Esophagus squamous epithelium (tissue), 5 donors: ENCODE results near the gene RIMKLA. TPM values are rescaled to one million over a fixed set of nuclear protein-coding genes. Genes with fewer than 3 reads are reported as not detected.

Experiments
- DNase-seq: peaks from one replicate; lab custom pipeline; 2025; lab: John Stamatoyannopoulos, UW
- H3K27ac ChIP-seq, 4 donors: fragments of 200-600 bp; sonication (generic); one replicate each; pipeline ENCODE4 v1.5.1; 2016 to 2019; ENCODE audit warnings: mild to moderate bottlenecking in 1 of 4
- H3K27me3 ChIP-seq, 4 donors: fragments of 200-600 bp; sonication (generic); 1 replicate in 3 of 4; 2 replicates in 1 of 4; pipeline versions ENCODE4 v1.5.1 to v1.6.0; 2017 to 2021; ENCODE audit warnings: antibody characterized with exemption in 1 of 4
- H3K36me3 ChIP-seq, 3 donors: fragments of 200-600 bp; sonication (generic); one replicate each; pipeline ENCODE4 v1.5.1; 2016 to 2019
- H3K4me1 ChIP-seq, 3 donors: fragments of 200-600 bp; sonication (generic); one replicate each; pipeline ENCODE4 v1.5.1; 2017 to 2019
- H3K4me3 ChIP-seq, 4 donors: fragments of 200-600 bp; sonication (generic); 1 replicate in 3 of 4; 2 replicates in 1 of 4; pipeline ENCODE4 v1.5.1; 2016 to 2019; ENCODE audit warnings: mild to moderate bottlenecking in 2 of 4, moderate library complexity in 1 of 4
- H3K9me3 ChIP-seq, 3 donors: fragments of 200-600 bp; sonication (generic); one replicate each; pipeline ENCODE4 v1.5.1; 2016 to 2019
- POLR2A ChIP-seq, 4 donors: fragments of 450-650 bp; IDR thresholded peaks; one replicate each; pipeline ENCODE4 v1.6.1; 2017; ENCODE audit warnings: antibody characterized with exemption in 4 of 4, mild to moderate bottlenecking in 4 of 4, moderate library complexity in 3 of 4
- WGBS, 2 donors: methylation state at CpG; one replicate each; pipeline ENCODE4 v1.1.5; 2018; 5-methylcytosine and 5-hydroxymethylcytosine counted together
- intact Hi-C: fragments of 100-400 bp; cut with DNase I; formaldehyde crosslinking; loops from one replicate; pipeline ENCODE4 v1.15.0; 2022
- total RNA-seq, 4 donors: library from RNA; depleted of rRNA; stranded (reverse); fragments of >200 nt; gene quantifications; one replicate each; pipeline ENCODE4 v1.1.0, GENCODE V29; 2016
- TF ChIP-seq, protein P1 (sequence below), 6 experiments: fragments of 450-650 bp in 4 of 6; fragments of 200-600 bp in 2 of 6; sonication (generic) in 2 of 6; IDR thresholded peaks; one replicate each; pipeline ENCODE4 v1.5.1; 2016 to 2019; ENCODE audit warnings: antibody characterized with exemption in 6 of 6, mild to moderate bottlenecking in 4 of 6, moderate library complexity in 4 of 6
- donor health status: DM: yes; HTN: yes; CAD: no.

The RIMKLA gene
- total RNA-seq, 4 donors from 2014 or later, result 0.04 to 0.57 (median 0.06) TPM; not detected in 1

DNA sequence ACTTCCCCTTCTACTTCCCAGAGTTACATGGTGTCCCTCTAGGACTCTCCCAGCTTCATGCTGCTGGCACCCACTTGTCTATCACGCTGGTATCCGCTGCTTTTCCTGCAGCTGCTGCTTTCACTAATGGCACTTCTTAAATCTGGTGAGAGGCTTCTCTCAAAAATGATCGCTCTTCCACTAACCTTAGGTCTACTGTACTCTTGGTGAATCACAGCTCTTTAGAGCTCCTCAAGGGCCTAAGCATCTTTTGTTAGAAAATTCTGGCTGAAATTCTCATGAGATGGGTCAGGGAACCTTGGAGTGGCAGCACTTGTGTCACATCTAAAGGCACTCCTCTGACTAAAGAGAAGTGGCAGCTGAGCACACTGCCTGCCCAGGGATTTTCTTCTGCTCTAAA, 43.1 kb downstream of the RIMKLA start:
- H3K4me1 ChIP-seq, result peaks cover 0 to 21% (median 4%) of the 10 kb centered on the region in 3 donors
- peaks cover 0 to 5% (median 0%) of the 10 kb centered on the region in 4 donors for H3K27me3 ChIP-seq
- TF ChIP-seq POLR2A (IDR thresholded peaks at IDR 0.05), result no peak
- no peak overlapping the region for H3K4me3 ChIP-seq
- intact Hi-C loops, result no loop called here
- no peak for DNase-seq
- H3K27ac ChIP-seq, result no peak overlapping the region
- 81 to 97% methylated on average over 3 of the region's 3 CpGs for WGBS, 2 donors
- no peaks in the 10 kb centered on the region for H3K9me3 ChIP-seq
- H3K36me3 ChIP-seq, result no peaks in the 10 kb centered on the region

DNA sequence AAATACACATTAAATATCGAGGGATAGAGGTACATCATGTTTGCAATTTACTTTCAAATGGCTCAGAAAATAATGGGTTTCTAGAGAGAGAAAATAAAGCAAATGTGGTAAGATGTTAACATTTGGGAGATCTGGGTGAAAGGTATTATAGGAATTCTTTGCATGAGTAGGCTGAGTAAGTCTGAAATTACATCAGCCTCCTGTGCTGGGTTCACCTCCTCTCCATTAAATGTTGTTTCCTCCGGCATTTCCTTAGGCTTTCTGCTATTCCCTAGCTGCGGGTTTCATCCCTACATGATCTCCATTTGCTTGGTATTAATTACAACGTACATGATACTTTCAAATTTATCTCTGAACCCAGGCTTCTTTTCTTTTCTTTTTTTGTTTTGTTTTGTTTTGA, 43.6 kb downstream of the RIMKLA start:
- H3K4me1 ChIP-seq, result peaks cover 0 to 21% (median 4%) of the 10 kb centered on the region in 3 donors
- no peaks in the 10 kb centered on the region for H3K36me3 ChIP-seq
- H3K9me3 ChIP-seq, result no peaks in the 10 kb centered on the region
- WGBS, 2 donors, result 85 to 95% methylated on average over 4 of the region's 4 CpGs
- no peak overlapping the region for H3K27ac ChIP-seq
- TF ChIP-seq, protein P1, sequence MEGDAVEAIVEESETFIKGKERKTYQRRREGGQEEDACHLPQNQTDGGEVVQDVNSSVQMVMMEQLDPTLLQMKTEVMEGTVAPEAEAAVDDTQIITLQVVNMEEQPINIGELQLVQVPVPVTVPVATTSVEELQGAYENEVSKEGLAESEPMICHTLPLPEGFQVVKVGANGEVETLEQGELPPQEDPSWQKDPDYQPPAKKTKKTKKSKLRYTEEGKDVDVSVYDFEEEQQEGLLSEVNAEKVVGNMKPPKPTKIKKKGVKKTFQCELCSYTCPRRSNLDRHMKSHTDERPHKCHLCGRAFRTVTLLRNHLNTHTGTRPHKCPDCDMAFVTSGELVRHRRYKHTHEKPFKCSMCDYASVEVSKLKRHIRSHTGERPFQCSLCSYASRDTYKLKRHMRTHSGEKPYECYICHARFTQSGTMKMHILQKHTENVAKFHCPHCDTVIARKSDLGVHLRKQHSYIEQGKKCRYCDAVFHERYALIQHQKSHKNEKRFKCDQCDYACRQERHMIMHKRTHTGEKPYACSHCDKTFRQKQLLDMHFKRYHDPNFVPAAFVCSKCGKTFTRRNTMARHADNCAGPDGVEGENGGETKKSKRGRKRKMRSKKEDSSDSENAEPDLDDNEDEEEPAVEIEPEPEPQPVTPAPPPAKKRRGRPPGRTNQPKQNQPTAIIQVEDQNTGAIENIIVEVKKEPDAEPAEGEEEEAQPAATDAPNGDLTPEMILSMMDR (IDR thresholded peaks at IDR 0.05), result no peak
- no peak for TF ChIP-seq POLR2A (IDR thresholded peaks at IDR 0.05)
- no peak overlapping the region for H3K4me3 ChIP-seq
- peaks cover 0 to 5% (median 0%) of the 10 kb centered on the region in 4 donors for H3K27me3 ChIP-seq
- no peak for DNase-seq
- intact Hi-C loops, result no loop called here

DNA sequence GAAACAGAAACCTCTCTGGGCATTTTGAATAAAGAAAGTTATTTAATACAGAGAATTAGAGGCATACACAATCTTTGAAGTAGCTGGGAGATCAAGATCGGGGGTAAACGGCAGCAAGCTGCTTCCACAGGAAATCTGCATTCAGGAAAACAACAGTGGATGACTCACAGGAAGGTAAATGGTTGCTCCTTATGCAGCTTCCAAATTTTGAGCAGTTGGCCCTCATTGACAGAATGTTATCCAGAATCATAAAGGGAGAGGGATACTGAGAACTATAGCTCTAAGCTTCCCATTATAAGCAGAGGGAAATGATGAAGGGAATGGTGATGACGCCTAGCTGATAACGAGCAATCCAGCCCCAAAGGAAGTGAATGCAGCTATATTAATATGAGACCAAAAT, 46.6 kb downstream of the RIMKLA start:
- DNase-seq, result no peak
- TF ChIP-seq, protein P1 (IDR thresholded peaks at IDR 0.05), result no peak
- TF ChIP-seq POLR2A (IDR thresholded peaks at IDR 0.05), result no peak
- Histone ChIP-seq H3K4me3 (no peak overlapping the region), H3K27ac (no peak overlapping the region), H3K9me3 (no peaks in the 10 kb centered on the region), H3K36me3 (no peaks in the 10 kb centered on the region), H3K27me3 (no peaks in the 10 kb centered on the region), H3K4me1 (no peaks in the 10 kb centered on the region)
- WGBS, 2 donors, result 64 to 68% methylated on average over 4 of the region's 4 CpGs
- intact Hi-C loops, result no loop called here

DNA sequence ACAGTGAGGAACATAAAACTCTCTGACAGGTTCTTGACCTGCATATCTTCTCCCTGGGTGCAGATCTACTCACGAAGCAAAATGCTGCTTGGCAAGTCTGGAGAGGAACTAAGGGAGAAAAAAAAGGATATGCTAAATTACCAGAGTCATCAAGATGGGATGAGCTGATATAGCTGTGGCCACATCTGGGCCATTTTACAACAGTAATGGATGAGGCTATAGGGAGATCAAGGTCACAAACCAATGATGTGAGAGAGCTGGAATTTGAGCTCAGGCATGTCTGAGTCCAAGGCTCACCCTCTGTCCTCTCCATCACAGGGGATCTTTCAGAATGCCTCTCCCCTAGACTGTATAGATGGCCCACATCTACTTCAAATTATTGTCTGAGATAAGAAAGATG, 49.0 kb downstream of the RIMKLA start:
- H3K27ac ChIP-seq, result no peak overlapping the region
- H3K9me3 ChIP-seq, result no peaks in the 10 kb centered on the region
- H3K36me3 ChIP-seq, result no peaks in the 10 kb centered on the region
- no peaks in the 10 kb centered on the region for H3K27me3 ChIP-seq
- WGBS, 2 donors, result 38 to 56% methylated on average over 1 of the region's 1 CpG
- intact Hi-C loops, result no loop called here
- no peak for DNase-seq
- no peak for TF ChIP-seq POLR2A (IDR thresholded peaks at IDR 0.05)
- TF ChIP-seq, protein P1 (IDR thresholded peaks at IDR 0.05), result no peak
- no peaks in the 10 kb centered on the region for H3K4me1 ChIP-seq
- no peak overlapping the region for H3K4me3 ChIP-seq

DNA sequence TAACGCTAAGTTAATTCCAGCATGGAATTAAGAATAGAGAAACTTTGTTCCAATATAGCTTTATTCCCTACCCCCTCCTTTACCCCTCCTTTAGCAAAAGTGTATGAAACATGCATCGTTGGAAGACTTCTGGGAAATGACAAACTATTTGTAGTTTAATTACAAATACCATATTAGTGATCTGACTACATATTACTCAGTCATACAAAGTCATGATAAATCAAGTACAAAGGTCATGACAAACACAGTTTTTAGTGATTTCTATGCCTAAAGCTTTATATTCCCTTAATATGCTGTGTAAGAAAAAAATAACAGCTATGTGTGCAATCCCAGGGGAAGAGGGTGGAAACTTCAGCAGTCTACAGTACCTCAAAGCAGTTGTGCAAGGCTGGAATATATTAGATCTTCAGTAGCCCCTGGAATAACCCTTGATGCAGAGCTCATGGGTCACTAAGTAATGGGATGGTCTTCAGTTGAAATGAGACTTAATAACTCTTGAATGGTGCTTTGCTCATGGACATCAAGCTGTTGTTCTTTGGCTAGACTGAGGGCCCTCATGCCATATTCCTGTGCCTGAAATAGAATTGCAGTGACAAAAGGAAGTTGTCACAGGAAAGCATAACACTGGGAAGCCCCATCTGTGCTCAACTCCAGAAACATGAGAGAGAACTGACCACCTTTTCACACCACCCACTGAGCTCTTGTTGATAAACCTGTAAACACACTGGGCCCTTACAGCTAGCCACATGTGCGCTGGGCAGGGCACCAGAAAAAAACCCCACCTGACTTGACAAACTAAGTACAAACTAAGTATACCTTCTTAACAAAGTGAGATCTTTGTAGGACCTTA, 49.9 kb downstream of the RIMKLA start:
- no peak for DNase-seq

More for the DNA sequence above, 49.9 kb downstream of the RIMKLA start:
- 76 to 77% methylated on average over 3 of the region's 3 CpGs for WGBS, 2 donors
- Histone ChIP-seq H3K27ac (no peak overlapping the region), H3K4me3 (no peak overlapping the region), H3K9me3 (no peaks in the 10 kb centered on the region), H3K4me1 (no peaks in the 10 kb centered on the region), H3K36me3 (no peaks in the 10 kb centered on the region), H3K27me3 (no peaks in the 10 kb centered on the region)
- intact Hi-C loops, result no loop called here
- TF ChIP-seq, protein P1 (IDR thresholded peaks at IDR 0.05), result no peak
- no peak for TF ChIP-seq POLR2A (IDR thresholded peaks at IDR 0.05)
